WTC11 (cell line): ENCODE data around the gene GUCD1.

Source experiments
- ETV6 ChIP-seq: sonication (generic); formaldehyde crosslinking; IDR thresholded peaks from 2 replicates; pipeline ENCODE4 v1.8.1; 2022; ENCODE audit warnings: mild to moderate bottlenecking, missing genetic modification reagents
- TEAD4 ChIP-seq: sonication (generic); formaldehyde crosslinking; IDR thresholded peaks from 2 replicates; pipeline ENCODE4 v1.8.0; 2022; ENCODE audit warnings: mild to moderate bottlenecking, missing genetic modification reagents
- TF ChIP-seq, protein P1 (sequence below): sonication (generic); formaldehyde crosslinking; IDR thresholded peaks from 2 replicates; pipeline ENCODE4 v1.8.1; 2023; ENCODE audit warnings: mild to moderate bottlenecking, missing genetic modification reagents, moderate library complexity

DNA sequence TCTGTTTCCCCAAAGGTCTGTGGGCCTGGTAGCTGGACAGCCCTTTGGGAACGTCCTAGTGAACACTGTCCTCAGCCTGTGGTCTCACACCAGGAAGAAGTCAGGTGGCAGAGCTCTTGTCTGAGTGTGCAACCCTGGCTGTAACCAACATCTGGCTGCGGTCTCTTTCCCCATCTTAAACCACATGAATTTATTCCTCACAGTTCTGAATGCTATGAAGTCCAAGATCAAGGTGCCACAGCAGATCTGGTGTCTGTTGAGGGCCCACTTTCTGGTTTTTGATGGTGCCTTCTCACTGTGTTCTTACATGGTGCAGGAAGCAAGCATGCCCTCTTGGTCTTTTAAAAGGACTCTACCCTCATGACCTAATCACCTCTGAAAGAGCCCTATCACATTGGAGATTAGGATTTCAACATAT is 57.1 kb downstream of the GUCD1 start:
- no peak for TF ChIP-seq ETV6 (CRISPR knock-in tag)
- TF ChIP-seq, protein P1, sequence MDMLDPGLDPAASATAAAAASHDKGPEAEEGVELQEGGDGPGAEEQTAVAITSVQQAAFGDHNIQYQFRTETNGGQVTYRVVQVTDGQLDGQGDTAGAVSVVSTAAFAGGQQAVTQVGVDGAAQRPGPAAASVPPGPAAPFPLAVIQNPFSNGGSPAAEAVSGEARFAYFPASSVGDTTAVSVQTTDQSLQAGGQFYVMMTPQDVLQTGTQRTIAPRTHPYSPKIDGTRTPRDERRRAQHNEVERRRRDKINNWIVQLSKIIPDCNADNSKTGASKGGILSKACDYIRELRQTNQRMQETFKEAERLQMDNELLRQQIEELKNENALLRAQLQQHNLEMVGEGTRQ = no peak
- no peak for TF ChIP-seq TEAD4 (CRISPR knock-in tag)
